ENCODE data around the gene DENND4A.

DENND4A gene

DNA sequence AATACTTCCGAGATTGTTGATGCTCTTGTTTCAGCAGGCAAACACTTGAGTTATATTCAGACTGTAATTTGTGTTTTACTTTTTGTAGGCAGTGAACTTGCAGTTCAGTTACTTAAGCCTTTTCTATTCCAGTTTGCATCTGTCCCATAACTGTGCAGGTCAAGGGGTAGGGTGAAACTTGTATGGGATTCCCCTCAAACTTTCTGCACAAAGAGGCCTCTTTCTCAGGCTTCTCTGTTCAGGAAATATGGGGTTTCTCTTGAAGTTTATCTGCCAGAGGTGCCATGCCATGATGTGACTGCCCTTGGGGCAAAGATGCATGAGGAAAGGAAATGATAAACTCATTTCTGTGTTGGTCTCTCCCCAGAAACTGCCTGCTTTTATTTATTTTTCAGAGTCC lies 103.6 kb downstream of the DENND4A start:
- H3K4me3 ChIP-seq (ENCODE audit: low read depth, low read length), result no peak overlapping the region

DNA sequence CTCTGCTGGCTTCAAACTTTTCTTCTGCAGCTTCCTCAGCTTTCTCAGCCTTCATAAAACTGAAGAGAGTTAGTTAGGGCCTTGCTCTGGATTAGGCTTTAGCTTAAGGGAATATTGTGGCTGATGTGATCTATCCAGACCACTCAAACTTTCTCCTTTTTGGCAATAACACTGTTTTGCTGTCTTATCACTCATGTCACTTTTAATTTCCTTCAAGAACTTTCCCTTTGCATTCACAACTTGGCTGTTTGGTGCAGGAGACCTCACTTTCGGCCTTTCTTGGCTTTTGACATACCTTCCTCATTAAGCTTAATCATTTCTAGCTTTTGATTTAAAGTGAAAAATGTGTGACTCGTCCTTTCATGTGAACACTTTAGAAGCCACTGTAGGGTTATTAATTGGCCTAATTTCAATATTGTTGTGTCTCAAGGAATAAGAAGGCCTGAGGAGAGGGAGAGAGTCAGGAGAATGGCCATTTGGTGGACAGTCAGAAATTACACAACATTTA lies 109.6 kb downstream of the DENND4A start:
- no peak overlapping the region for H3K4me3 ChIP-seq (ENCODE audit: low read depth, low read length)

GRCh38 chr15:65680544-65680943 lies 111.5 kb downstream of the DENND4A start:
- no peak overlapping the region for H3K4me3 ChIP-seq (ENCODE audit: low read depth, low read length)

DNA sequence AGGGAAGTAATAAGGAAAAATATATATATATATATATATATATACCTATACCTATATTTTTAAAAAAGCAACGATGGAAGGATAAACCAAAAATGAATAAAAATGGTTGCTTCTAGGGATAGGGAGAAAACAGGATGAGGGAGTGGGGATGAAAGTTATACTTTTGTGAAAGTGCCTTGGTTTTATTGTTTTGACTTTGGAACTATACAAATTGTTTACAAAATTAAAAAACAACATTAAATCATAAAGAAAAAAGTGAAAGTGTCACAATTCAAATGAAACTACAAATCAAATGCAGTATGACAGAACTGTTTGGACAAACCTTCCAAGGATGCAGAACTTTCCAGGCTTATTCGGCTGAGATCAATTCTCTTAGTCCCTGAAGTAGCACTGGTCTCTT lies 116.0 kb downstream of the DENND4A start:
- H3K4me3 ChIP-seq (ENCODE audit: low read depth, low read length), result no peak overlapping the region

DNA sequence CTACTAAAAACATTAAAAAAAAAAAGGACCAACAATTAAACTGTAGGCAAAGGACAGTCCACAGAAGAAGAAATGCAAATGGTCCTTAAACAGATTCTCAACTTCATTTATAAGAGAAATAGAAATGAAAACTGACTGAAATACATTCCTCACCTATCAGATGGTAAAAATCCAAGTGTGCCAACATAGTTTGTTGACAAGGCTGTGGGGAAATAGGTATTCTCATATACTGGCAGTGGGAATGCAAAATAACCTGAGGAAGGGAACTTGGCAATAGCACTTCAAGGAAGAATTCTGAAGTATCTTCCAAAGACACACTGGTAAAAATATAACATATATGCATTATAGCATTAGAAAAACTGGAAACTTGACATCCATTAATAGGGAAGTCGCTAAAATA lies 116.5 kb downstream of the DENND4A start:
- no peak overlapping the region for H3K4me3 ChIP-seq (ENCODE audit: low read depth, low read length)

DNA sequence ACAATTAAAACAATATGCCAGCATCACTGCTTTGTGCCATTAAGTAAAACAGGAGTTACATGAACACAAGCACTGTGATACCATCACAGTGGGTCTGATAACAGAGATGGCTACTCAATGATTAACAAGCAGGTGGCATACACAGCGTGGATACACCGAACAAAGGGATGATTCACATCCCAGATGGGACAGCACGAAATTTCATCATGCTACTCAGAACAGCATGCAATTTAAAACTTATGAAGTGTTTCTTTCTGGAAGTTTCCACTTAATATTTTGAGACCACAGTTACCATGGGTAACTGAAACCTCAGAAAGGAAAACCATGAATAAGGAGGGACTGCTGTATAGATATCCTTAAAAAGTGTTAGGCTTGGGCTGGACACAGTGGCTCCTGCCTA lies 125.8 kb downstream of the DENND4A start:
- H3K4me3 ChIP-seq (ENCODE audit: low read depth, low read length), result no peak overlapping the region

- no peak overlapping the region for H3K4me3 ChIP-seq (ENCODE audit: low read depth, low read length)
Measured at GRCh38 chr15:65663521-65663920, 128.6 kb downstream of the DENND4A start.

DNA sequence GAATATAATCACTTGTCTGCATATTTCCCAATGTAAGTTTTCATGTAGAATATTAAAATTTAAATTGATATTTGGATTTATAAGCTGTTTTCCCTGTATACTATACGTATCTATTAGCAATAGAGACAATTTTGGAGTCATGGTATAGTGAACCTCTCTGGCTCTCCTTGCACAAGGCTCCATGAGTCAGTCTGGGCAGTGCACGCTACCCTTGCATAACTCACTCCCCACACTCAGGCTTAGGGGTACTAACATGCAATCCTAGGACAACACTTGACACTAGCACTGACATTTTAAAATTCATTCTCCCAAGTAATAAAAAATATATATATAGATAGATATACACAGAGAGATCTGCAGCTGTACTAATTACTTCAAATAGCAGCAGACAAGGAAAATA lies 131.2 kb downstream of the DENND4A start:
- H3K4me3 ChIP-seq (ENCODE audit: low read depth, low read length), result no peak overlapping the region

GRCh38 chr15:65659502-65660052 lies 132.5 kb downstream of the DENND4A start:
- H3K4me3 ChIP-seq (ENCODE audit: low read depth, low read length), result no peak overlapping the region

- H3K4me3 ChIP-seq (ENCODE audit: low read depth, low read length), result no peak overlapping the region
Measured at GRCh38 chr15:65655457-65655856, 136.6 kb downstream of the DENND4A start.

DNA sequence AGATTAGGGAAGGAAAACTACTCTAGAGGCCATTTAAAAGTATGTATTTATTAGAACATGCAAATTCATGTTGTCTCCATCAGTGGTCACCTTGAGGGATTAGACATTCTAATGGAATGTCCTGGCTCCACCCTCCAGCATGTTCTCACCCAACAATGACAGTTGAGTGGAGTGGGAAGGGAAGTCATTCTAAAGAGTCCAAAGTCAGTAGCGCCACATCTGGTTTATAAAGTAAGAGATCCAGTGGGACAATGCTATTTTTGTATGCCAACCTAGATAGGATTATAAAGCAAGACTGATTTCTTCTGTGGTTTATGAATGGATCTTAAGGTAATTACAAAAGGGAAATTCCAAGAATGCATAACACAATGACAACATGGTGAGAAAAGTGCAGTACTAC lies 137.1 kb downstream of the DENND4A start:
- no peak overlapping the region for H3K4me3 ChIP-seq (ENCODE audit: low read depth, low read length)

GRCh38 chr15:65653801-65654521 lies 138.1 kb downstream of the DENND4A start:
- H3K4me3 ChIP-seq (ENCODE audit: low read depth, low read length), result no peak overlapping the region

- no peak overlapping the region for H3K4me3 ChIP-seq (ENCODE audit: low read depth, low read length)
Measured at GRCh38 chr15:65653341-65653740, 138.8 kb downstream of the DENND4A start.

DNA sequence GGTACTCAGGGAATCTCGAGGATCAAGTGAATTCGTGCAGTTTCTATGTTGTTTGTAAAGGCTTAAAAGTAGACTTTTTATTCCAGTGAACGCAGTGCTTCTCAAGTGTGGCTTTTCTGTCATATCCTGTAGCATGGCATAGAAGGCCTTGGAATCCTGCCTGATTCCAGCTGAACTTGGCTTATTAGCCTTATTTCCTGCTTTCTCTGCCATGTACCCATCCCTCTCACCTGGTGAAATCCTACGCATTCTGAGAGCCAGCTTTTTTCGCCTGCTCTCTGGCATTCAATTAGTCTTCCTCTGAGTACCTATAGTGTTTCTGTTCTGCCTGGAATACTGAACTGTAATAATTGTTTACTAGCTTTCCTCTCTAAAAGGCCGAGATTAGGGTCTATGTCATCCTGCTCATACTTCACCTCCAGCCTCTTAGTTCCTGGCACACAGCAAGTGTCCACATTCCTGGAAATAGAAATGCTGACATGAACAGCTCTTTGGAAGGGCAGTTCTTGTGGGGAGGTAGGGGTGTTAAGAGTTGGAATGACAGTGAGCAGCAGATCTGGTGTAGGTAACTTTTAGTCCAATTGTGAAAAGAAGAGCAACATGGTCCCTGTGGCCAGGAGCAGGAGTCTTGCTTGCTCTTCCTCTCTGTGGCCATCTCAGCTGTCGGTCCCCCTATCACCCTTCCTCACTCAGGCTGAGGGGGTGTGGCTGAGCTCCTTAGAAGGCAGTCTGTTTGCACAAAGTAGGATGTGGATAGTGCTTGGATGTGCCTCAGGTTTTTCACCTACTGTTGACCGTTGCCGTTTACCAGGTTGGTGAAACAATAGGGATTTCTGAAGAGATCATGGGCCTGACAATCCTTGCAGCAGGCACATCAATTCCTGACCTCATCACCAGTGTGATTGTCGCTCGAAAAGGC lies 140.0 kb downstream of the DENND4A start:
- no peak overlapping the region for H3K4me3 ChIP-seq (ENCODE audit: low read depth, low read length)

GRCh38 chr15:65651042-65651322 lies 141.1 kb downstream of the DENND4A start:
- no peak overlapping the region for H3K4me3 ChIP-seq (ENCODE audit: low read depth, low read length)

DNA sequence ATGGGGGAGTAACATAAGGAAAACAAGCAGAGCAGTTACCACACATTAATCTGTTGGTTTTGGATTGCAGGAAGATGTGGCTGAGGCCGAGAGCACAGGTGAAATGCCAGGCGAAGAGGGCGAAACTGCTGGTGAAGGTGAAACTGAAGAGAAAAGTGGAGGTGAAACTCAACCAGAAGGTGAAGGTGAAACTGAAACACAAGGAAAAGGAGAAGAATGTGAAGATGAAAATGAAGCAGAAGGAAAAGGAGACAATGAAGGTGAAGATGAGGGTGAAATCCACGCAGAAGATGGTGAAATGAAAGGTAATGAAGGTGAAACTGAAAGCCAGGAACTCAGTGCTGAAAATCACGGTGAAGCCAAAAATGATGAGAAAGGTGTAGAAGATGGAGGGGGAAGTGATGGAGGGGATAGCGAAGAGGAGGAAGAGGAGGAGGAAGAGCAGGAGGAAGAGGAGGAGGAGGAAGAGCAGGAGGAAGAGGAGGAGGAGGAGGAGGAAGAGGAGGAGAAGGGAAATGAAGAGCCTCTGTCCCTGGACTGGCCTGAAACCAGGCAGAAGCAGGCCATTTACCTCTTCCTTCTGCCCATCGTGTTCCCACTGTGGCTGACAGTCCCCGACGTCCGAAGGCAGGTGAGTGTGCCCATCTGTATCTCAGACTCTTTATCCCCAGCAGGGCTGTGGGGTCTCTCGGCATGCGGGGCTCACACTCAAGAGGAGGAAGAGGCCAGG lies 141.6 kb downstream of the DENND4A start:
- H3K4me3 ChIP-seq (ENCODE audit: low read depth, low read length), result no peak overlapping the region

DNA sequence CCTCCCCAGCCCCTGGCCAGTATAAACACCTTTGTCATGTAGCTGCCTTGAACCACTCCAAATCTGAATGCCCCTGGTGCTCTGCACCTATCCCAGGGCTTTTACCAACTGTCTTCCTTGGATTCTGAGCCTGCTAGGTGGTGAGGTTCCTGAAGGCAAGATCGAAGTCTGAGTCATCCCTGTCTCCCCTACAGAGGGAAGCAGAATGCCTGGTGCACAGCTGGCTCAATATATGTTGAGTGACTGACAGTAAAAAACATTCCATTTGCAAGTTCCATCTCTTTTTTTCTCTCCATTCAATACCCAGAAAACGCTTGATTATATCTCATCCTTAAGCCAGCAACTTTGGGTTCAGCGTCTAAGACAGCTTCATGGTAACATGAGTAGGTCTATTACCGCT lies 145.6 kb downstream of the DENND4A start:
- no peak overlapping the region for H3K4me3 ChIP-seq (ENCODE audit: low read depth, low read length)

DNA sequence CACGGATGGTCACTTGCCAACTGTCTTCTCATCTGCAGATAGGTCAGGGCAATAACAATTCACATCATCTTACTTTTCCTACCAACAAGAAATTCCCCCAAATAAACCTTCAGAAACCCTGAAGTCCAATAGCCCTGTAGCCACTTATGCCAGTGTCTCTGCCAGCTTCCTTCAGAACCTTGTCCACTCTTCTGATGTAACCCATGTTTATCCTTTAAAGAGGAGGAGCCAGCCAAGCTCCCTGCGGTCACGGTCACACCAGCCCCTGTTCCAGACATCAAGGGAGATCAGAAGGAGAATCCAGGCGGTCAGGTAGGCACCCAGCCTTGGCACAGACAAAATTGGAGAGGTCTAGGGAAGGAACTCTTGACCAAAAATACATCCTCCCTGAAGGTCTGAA lies 146.7 kb downstream of the DENND4A start:
- no peak overlapping the region for H3K4me3 ChIP-seq (ENCODE audit: low read depth, low read length)

DNA sequence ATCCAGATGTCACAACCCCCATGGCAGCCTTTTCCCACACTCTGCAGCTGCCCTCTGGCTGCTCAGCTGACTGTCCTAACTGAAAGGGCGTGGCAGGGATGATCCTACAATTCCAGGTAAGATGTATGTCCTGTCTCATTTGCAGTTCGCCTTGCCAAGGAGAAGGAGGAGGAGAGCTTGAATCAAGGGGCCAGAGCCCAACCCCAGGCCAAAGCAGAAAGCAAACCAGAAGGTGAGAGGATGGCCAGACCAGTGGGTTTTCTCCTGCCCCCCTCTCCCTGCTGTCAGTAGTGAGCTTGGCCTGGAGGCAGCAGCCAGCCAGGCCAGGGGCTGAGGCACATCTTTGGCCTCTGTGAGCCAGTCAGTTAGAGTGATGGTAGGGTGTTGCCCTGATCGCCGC lies 147.8 kb downstream of the DENND4A start:
- H3K4me3 ChIP-seq (ENCODE audit: low read depth, low read length), result no peak overlapping the region

GRCh38 chr15:65642594-65642993 lies 149.5 kb downstream of the DENND4A start:
- no peak overlapping the region for H3K4me3 ChIP-seq (ENCODE audit: low read depth, low read length)

DNA sequence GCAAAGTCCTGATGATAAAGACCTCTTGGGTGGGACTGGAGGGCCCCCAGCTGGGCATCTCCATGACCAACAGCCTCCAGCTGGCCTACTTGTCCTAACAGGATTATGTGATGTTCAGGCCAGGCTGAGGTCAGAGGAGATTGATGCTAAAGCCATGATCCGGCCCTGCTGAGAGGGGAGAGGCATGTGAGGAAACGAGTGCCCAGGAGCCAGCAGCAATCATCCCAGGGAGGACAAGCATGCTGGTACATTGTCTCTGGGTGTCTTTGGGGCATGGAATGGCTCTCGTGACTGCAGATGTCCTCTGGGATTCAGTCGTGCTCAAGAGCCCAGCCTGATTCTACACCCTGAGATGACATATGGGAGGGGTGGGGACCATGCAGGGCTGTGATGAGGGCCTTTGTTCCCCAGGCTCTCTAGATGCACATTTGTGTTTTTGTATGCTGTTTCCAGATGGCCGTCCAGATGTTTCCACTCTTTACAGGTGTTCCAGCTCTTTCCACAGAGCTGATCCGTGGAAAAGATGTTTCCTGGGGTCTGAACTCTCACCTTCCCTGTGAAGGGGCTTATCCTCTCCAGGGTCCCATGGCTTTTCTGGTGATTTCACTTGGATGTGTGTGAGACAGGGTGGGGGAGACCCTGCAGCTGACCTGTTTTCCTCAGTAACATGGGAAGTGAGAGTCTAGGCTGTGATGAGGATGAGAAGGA lies 150.2 kb downstream of the DENND4A start:
- H3K4me3 ChIP-seq (ENCODE audit: low read depth, low read length), result no peak overlapping the region

Measured in iPS-11a (cell line).